ENCODE data around the gene STON2.

Gene STON2

GRCh38 chr14:81220580-81220829 is 179.6 kb downstream of the STON2 start:
- DNase-seq, result no peak

- peak; percentile 31 to 65 for DNase-seq
Measured at GRCh38 chr14:81219759-81220579, 180.2 kb downstream of the STON2 start.

GRCh38 chr14:81219210-81219758 is 180.8 kb downstream of the STON2 start:
- DNase-seq, result peak; percentile 96 to 98

GRCh38 chr14:81211844-81212243 is 188.3 kb downstream of the STON2 start:
- DNase-seq, result peak; percentile 34 to 59
